Astrocyte (in vitro differentiated cells and primary cell): ENCODE results near the gene OR5AC2.

Source experiments
- CTCF ChIP-seq: IDR thresholded peaks from 2 replicates; pipeline ENCODE4 v1.5.1; 2011; ENCODE audit warnings: low read depth, mild to moderate bottlenecking, inconsistent platforms, low read length, moderate library complexity; ENCODE audit not compliant: insufficient read depth
- EZH2 ChIP-seq: IDR thresholded peaks from 2 replicates; pipeline ENCODE4 v1.6.1; 2012; ENCODE audit warnings: mild to moderate bottlenecking, low read length, inconsistent platforms; ENCODE audit not compliant: insufficient read depth

GRCh38 chr3:98136631-98137030 is 49.7 kb downstream of the OR5AC2 start:
- TF ChIP-seq CTCF: no peak
- TF ChIP-seq EZH2: no peak
